ENCODE data around the gene TM2D3.

GRCh38 chr15:101660005-101660404 lies 7.8 kb upstream of the TM2D3 start:
- TF ChIP-seq CTCF (IDR thresholded peaks at IDR 0.05 in 2 of 3, conservative IDR thresholded peaks at IDR 0.05 in 1 of 3; ENCODE audit: borderline replicate concordance in 1 of 3, insufficient read depth in 1 of 3, low read depth in 2 of 3, low read length in 2 of 3), result no peak
- TF ChIP-seq FOSL1 (IDR thresholded peaks at IDR 0.05; ENCODE audit: low read depth), result no peak
- no peak for TF ChIP-seq EZH2phosphoT487 (IDR thresholded peaks at IDR 0.05; ENCODE audit: borderline replicate concordance)
- TF ChIP-seq EGR1 (IDR thresholded peaks at IDR 0.05; ENCODE audit: low read depth), result no peak
- no peak for TF ChIP-seq CEBPB (IDR thresholded peaks at IDR 0.05; ENCODE audit: low read depth)
- TF ChIP-seq POLR2A (IDR thresholded peaks at IDR 0.05; ENCODE audit: borderline replicate concordance, extremely low read depth, insufficient read depth, insufficient read length), result no peak
- TF ChIP-seq YY1 (IDR thresholded peaks at IDR 0.05; ENCODE audit: extremely low read depth, insufficient replicate concordance, low read depth, low read length), result no peak

Data from HCT116 (cell line).